ENCODE results near the gene KIAA1958. TPM values are rescaled to one million over a fixed set of nuclear protein-coding genes. Genes with fewer than 3 reads are reported as not detected.
"Not testable (repeated sequence)": the region's sequence is repeated elsewhere in the genome, so short reads cannot be mapped to it uniquely, and the experiment has no call there.

The KIAA1958 gene
- total RNA-seq, 1 donor from 2014 or later = 3.9 TPM

- intact Hi-C loops (cut with micrococcal nuclease) = no loop called here
Measured at GRCh38 chr9:112582371-112583262, 96.0 kb downstream of the KIAA1958 start.

GRCh38 chr9:112586599-112587155 is 100.0 kb downstream of the KIAA1958 start:
- intact Hi-C loops (cut with micrococcal nuclease) = no loop called here

- intact Hi-C loops (cut with micrococcal nuclease) = not testable (repeated sequence)
Measured at GRCh38 chr9:112591875-112592274, 105.2 kb downstream of the KIAA1958 start.

- intact Hi-C loops (cut with micrococcal nuclease) = loop anchor here (5.0 kb wide), 1 partner anchor 193 kb away; no protein-coding TSS in a partner anchor
Measured at GRCh38 chr9:112599732-112600131, 113.1 kb downstream of the KIAA1958 start.

- intact Hi-C loops (cut with micrococcal nuclease) = loop anchor here (5.0 kb wide), 1 partner anchor 191 kb away; no protein-coding TSS in a partner anchor
Measured at GRCh38 chr9:112601636-112602035, 115.0 kb downstream of the KIAA1958 start.

- intact Hi-C loops (cut with micrococcal nuclease) = loop anchor here (5.0 kb wide), 1 partner anchor 188 kb away; no protein-coding TSS in a partner anchor
Measured at GRCh38 chr9:112604790-112605189, 118.2 kb downstream of the KIAA1958 start.

GRCh38 chr9:112605518-112605917 is 118.9 kb downstream of the KIAA1958 start:
- intact Hi-C loops (cut with micrococcal nuclease) = no loop called here

- intact Hi-C loops (cut with micrococcal nuclease) = no loop called here
Measured at GRCh38 chr9:112605963-112606699, 119.5 kb downstream of the KIAA1958 start.

GRCh38 chr9:112608851-112609250 is 122.2 kb downstream of the KIAA1958 start:
- intact Hi-C loops (cut with micrococcal nuclease) = no loop called here

GRCh38 chr9:112615584-112616266 is 129.1 kb downstream of the KIAA1958 start:
- intact Hi-C loops (cut with micrococcal nuclease) = loop anchor here (10.0 kb wide), 1 partner anchor 61 kb away; no protein-coding TSS in a partner anchor

- intact Hi-C loops (cut with micrococcal nuclease) = loop anchor here (10.0 kb wide), 1 partner anchor 63 kb away; no protein-coding TSS in a partner anchor
Measured at GRCh38 chr9:112617371-112617770, 130.7 kb downstream of the KIAA1958 start.

GRCh38 chr9:112618385-112619009 is 131.9 kb downstream of the KIAA1958 start:
- intact Hi-C loops (cut with micrococcal nuclease) = loop anchor here (10.0 kb wide), 1 partner anchor 64 kb away; no protein-coding TSS in a partner anchor

- intact Hi-C loops (cut with micrococcal nuclease) = no loop called here
Measured at GRCh38 chr9:112620388-112620787, 133.8 kb downstream of the KIAA1958 start.

- intact Hi-C loops (cut with micrococcal nuclease) = no loop called here
Measured at GRCh38 chr9:112621018-112621655, 134.5 kb downstream of the KIAA1958 start.

GRCh38 chr9:112623198-112623597 is 136.6 kb downstream of the KIAA1958 start:
- intact Hi-C loops (cut with micrococcal nuclease) = no loop called here

GRCh38 chr9:112624711-112625707 is 138.4 kb downstream of the KIAA1958 start:
- intact Hi-C loops (cut with micrococcal nuclease) = no loop called here

- intact Hi-C loops (cut with micrococcal nuclease) = no loop called here
Measured at GRCh38 chr9:112629671-112630485, 143.3 kb downstream of the KIAA1958 start.

Data from T-helper 1 cell treated with Interleukin-12 subunit alpha and Interleukin-12 subunit beta and Interleukin-4 antibody, amounts not matched to agents 30 ng/mL and 1 ng/mL, for 36 hours (primary cell).